ENCODE results near the gene FMN1.
"Not testable (repeated sequence)": the region's sequence is repeated elsewhere in the genome, so short reads cannot be mapped to it uniquely, and the experiment has no call there.

FMN1 gene

DNA sequence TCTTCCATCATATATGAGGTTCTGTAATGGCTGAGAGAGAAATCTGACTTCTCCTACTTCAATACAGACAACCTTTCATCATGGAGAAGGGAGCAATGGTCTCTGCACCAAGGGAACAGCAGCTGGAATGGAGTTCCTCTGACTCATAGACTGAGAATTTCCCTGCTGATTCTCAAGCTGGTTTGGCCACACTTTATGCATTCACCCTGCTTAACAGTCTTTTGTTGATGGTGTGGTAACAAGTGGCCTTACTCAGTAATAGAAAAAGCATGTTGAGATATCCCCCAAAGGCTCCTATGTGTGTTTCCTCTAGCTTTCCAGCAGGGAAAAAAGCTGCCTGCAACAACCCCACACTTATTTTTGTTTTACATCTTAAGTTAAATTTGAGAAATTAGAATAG, 338.6 kb downstream of the FMN1 start:
- Mint-ChIP-seq H3K27me3 (no peaks in the 10 kb centered on the region), H3K9me3 (no peaks in the 10 kb centered on the region), H3K4me1 (no peaks in the 10 kb centered on the region), H3K4me3 (no peak overlapping the region), H3K27ac (no peak overlapping the region), H3K36me3 (no peaks in the 10 kb centered on the region)

DNA sequence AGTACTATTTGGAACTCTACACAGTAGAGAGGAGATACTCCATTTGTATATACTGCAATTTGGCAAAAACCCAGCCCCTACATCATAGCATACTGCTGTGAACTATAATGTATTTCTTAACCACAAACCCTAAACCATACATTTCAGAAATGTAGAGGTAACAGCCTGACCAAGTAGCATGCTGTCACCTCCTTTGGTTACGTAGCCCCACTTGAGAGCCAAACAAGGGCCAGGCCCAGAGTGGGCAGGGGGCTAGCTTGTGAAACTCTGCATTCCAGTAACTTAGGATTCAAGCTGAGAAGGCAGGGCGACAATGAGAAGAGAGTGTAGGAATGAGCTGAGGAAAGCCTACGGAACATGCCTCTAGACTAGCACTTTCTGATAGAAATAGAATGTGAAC, 340.9 kb downstream of the FMN1 start:
- H3K36me3 Mint-ChIP-seq, result no peaks in the 10 kb centered on the region
- H3K4me1 Mint-ChIP-seq, result no peaks in the 10 kb centered on the region
- H3K27ac Mint-ChIP-seq, result no peak overlapping the region
- H3K4me3 Mint-ChIP-seq, result no peak overlapping the region
- H3K9me3 Mint-ChIP-seq, result no peaks in the 10 kb centered on the region
- no peaks in the 10 kb centered on the region for H3K27me3 Mint-ChIP-seq

DNA sequence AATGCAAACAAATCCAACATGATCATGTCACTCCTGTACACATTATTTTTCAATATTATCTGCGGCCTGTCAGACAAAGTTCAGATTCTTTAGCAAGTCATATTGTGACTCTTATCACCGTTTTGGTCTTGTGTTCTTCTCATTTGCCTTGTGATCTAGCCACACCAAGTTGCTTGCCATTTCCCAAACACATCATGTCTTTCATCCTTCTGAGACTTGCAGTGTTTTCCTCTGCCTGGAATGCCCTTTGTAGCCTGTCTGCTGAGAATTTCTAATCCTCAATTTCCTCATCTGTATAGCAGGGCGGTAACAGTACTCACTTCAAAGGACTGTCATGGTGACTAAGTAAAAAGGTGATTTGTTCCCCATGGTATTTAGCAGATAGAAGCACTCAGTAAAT, 341.7 kb downstream of the FMN1 start:
- Mint-ChIP-seq H3K9me3 (no peaks in the 10 kb centered on the region), H3K4me3 (no peak overlapping the region), H3K36me3 (no peaks in the 10 kb centered on the region), H3K4me1 (no peaks in the 10 kb centered on the region), H3K27ac (no peak overlapping the region), H3K27me3 (no peaks in the 10 kb centered on the region)

DNA sequence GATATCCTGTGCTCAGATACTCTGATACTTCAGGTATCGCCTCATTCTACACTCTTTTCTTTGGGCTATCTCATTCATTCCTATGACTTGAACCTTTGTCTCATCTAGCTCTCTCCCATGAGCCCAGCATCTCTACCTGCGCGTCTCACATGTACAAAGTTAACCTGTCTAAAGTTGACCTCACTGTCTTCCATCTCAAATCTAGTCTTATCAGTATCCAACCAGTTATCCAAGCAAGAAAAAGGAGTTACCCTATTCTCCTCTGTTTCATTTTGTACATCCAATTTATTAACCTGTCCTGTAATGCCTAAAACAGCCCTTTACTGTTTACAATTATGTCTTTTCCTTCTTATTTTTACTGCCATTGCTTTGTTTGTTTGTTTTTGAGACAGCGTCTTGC, 342.5 kb downstream of the FMN1 start:
- Mint-ChIP-seq H3K27me3 (no peaks in the 10 kb centered on the region), H3K4me1 (no peaks in the 10 kb centered on the region), H3K9me3 (no peaks in the 10 kb centered on the region), H3K36me3 (no peaks in the 10 kb centered on the region), H3K4me3 (no peak overlapping the region), H3K27ac (no peak overlapping the region)

DNA sequence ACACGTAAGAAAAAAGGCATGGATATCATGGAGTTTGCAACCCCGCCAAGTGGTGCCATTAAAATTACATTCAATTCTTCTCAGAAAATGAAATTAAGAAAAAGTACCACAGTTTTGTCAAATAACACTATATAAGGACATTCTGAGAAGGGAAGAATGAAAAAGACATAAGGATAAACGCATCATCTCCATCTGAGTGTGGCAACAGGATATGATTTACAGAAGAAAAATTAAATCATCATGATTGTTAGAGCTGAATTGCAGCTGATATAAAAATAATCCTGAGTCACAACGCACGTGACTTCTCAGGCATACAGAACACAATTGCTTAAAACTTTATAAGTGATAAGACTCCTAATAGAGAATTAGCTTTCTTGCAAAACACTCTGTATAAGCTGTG, 342.9 kb downstream of the FMN1 start:
- H3K9me3 Mint-ChIP-seq, result no peaks in the 10 kb centered on the region
- H3K36me3 Mint-ChIP-seq, result no peaks in the 10 kb centered on the region
- H3K27me3 Mint-ChIP-seq, result no peaks in the 10 kb centered on the region
- H3K4me1 Mint-ChIP-seq, result no peaks in the 10 kb centered on the region
- H3K4me3 Mint-ChIP-seq, result no peak overlapping the region
- no peak overlapping the region for H3K27ac Mint-ChIP-seq

DNA sequence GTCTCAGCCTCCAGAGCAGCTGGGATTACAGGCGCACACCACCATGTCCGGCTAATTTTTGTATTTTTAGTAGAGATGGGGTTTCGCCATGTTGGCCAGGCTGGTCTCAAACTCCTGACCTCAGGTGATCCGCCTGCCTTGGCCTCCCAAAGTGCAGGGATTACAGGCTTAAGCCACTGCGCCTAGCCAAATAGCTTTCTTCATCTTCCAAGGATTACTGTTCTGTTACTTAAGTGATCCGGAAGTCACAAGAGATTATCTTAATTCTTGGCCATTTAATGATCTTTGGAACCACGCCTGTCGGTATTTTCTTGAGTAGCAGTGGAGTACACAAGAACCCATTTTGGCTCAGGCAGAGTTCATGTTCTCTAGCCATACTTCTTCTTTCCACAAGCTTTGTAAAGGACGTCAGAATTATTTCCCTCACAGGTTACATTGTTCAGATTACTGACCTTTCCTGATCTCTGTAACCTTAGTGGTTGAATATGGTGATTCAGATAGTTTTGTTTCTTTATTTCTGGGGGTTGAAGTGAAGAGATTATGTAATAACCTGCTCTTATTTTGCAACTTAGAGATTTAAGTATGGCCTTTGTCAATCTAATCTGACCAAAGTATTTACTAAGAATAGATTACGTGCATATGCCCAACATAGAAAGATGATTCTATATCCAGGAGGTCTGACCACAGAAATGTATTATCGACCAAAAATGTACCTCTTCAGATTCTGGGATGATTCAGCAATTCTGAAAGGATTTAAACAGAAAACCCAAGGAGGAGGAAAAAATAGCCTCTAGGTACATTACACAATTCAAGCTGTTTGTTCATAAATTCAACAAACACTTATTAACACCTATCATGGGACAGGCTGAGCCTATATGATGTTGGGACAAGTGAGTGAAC, 344.5 kb downstream of the FMN1 start:
- no peaks in the 10 kb centered on the region for H3K27me3 Mint-ChIP-seq
- H3K27ac Mint-ChIP-seq, result no peak overlapping the region
- H3K9me3 Mint-ChIP-seq, result no peaks in the 10 kb centered on the region
- H3K4me3 Mint-ChIP-seq, result no peak overlapping the region
- H3K36me3 Mint-ChIP-seq, result no peaks in the 10 kb centered on the region
- H3K4me1 Mint-ChIP-seq, result no peaks in the 10 kb centered on the region

DNA sequence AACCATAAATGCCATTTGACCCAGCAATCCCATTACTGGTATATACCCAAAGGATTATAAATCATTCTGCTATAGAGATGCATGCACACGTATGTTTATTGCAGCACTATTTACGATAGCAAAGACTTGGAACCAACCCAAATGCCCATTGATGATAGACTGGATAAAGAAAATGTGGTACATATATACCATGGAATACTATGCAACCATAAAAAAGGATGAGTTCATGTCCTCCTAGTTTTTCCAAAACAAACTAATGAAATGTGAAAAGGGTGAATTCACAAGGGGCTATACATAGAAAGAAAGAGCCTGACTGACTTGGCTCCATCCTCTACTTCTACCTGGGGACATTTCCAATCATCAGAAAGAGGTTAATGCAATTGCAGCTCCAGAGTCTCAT, 347.8 kb downstream of the FMN1 start:
- H3K4me3 Mint-ChIP-seq, H3K9me3 Mint-ChIP-seq, H3K36me3 Mint-ChIP-seq, H3K27me3 Mint-ChIP-seq, H3K4me1 Mint-ChIP-seq, H3K27ac Mint-ChIP-seq: not testable (repeated sequence)

DNA sequence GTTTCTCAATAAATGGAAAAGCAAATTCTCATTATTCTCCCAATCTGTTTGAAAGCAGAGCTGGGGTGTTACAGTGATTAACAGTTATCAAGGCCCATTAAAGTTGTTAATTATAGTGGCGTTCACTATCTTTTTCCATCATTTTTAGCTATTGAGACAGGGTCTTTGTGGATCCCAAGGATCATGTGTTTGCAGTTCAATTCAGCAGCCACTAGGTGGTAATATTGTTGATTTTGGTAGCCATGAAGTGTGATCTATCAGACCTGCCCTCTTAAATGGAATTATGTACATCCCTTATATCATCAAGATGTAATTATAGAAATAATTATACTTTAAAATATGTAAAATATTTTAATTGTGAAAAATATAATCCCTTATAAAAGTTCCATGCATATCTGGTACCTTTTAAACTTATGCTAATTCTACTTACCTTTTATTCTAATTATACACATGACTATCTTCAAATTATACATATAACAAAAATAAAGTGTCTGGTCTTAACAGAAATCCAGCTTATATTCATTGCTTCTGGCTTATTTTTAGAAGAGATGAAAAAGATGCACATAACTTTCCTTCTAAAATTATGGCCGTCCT, 350.3 kb downstream of the FMN1 start:
- peaks cover 5% of the 10 kb centered on the region for H3K27me3 Mint-ChIP-seq
- no peaks in the 10 kb centered on the region for H3K36me3 Mint-ChIP-seq
- H3K9me3 Mint-ChIP-seq, result no peaks in the 10 kb centered on the region
- H3K27ac Mint-ChIP-seq, result no peak overlapping the region
- no peak overlapping the region for H3K4me3 Mint-ChIP-seq
- H3K4me1 Mint-ChIP-seq, result no peaks in the 10 kb centered on the region

DNA sequence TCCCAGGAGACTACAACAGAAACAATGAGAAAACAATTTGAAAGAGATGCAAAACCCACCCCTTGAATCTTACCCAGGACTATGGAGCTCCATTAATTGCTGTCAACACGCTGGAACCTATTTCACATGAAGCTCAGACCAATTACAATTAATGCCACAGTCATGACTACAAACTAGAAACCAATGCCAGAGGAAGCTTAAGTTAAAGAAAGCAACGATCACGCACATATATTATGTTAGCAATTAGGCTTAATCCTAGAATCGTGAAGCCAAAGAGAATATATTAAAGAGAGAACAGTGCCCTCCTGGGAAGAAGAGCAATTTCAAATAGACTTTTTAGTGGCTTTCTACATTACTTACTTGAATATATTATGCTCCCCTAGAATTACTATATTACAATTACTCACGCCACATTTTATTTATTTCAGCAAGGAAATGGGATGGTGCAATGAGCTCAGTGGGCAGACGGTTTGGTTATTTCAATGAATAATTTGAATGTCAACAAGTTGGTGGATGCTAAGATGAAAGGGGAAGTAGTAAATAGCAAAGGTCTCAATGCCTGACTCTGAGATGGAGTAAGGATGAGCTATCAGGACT, 351.2 kb downstream of the FMN1 start:
- H3K27me3 Mint-ChIP-seq, result peaks cover 5% of the 10 kb centered on the region
- no peaks in the 10 kb centered on the region for H3K36me3 Mint-ChIP-seq
- no peaks in the 10 kb centered on the region for H3K9me3 Mint-ChIP-seq
- H3K4me1 Mint-ChIP-seq, result no peaks in the 10 kb centered on the region
- no peak overlapping the region for H3K27ac Mint-ChIP-seq
- H3K4me3 Mint-ChIP-seq, result no peak overlapping the region

DNA sequence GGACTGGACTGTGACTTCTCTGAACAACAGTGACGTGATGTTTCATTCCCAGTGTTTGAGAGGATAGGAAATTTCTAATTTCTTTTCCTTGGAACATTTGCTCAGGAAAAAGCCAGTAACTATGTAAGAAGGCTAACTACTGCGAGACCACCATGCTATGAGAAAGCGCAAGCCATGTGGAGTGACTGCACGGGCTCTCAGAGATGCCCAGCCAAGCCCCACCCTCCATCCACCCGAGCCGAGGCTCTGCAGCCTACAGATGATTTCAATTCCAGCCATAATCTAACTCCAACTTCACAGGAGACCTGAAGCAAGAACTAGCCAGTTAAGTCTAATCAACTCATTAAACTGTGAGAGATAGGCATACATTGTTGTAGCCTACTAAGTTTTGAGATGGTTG, 352.4 kb downstream of the FMN1 start:
- no peaks in the 10 kb centered on the region for H3K36me3 Mint-ChIP-seq
- H3K4me1 Mint-ChIP-seq, result no peaks in the 10 kb centered on the region
- H3K4me3 Mint-ChIP-seq, result no peak overlapping the region
- H3K27me3 Mint-ChIP-seq, result peaks cover 7% of the 10 kb centered on the region
- H3K27ac Mint-ChIP-seq, result no peak overlapping the region
- no peaks in the 10 kb centered on the region for H3K9me3 Mint-ChIP-seq

DNA sequence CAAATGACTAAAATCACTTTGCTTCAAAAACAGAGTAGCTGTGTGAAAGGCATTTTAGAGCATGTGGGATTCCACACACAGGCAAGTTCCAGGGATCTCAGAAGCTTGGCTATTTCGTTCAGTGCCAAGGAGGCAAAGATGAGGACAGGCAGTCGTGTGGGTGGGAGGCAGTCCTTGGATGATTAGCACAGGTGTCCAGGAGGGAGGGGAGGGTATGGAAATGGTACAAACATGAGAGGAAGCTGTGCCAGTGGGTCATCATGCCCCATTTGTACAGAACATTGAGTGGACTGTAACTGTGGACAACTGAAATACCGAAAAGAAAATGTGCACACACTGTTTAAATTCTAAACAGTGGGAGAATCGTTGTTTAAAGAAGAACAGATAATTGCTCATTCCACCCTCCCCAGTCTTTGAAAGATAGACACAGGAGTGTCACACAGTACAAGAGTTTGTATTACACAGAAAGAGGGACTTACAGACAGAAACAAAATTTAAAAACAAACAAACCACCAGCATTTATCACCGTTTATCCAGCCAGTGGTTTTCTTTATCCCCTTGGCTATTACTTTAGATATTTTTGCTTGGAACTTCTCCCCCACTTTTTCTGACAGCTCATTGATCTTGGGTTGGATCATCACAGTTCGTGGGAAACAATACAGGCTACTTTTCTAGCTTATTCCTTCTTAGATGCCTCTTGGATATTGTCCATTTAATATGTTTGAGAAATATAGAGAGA, 353.8 kb downstream of the FMN1 start:
- Mint-ChIP-seq H3K36me3 (no peaks in the 10 kb centered on the region), H3K4me1 (no peaks in the 10 kb centered on the region), H3K27ac (no peak overlapping the region), H3K4me3 (no peak overlapping the region), H3K27me3 (peaks cover 9% of the 10 kb centered on the region), H3K9me3 (no peaks in the 10 kb centered on the region)

DNA sequence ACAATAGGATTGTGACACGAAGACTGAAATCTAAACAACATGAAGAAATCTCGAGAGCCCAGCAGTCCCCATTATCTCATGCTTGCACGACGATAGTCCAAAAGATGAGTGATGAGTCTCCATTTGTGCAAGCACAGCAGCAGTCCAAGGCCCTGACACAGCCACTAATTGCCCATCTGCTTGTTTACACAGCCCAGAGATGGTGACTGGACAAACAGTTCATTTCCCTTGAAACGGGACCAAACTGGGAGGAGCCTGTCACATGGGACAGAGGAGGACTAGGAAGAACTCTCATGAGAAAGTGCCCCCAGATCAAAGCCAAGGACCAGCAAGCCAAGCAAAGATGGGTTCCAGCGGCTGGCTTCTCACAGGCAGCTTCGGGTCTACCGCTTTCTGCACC, 355.7 kb downstream of the FMN1 start:
- Mint-ChIP-seq H3K4me3 (no peak overlapping the region), H3K36me3 (no peaks in the 10 kb centered on the region), H3K27me3 (peaks cover 10% of the 10 kb centered on the region), H3K27ac (no peak overlapping the region), H3K4me1 (no peaks in the 10 kb centered on the region), H3K9me3 (no peaks in the 10 kb centered on the region)

DNA sequence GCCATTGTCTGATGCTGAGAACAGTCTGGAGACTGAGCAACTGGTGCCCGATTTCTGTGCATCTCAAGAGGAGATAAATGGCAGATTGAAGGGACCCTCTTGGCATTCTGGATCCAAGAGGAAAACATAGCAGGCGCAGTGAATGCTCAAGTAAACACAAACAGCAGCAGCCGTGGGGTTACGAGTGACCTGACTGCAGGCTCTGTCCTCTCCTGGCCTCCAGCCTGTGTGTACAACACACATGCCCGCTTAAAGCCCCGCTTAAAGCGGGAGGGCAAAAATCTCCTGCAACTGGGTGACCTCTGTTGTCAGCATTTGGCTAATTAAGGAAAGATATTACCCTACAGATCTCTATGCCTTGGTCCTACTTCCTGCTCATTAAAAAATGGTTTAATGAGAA, 356.2 kb downstream of the FMN1 start:
- Mint-ChIP-seq H3K4me1 (no peaks in the 10 kb centered on the region), H3K27me3 (peaks cover 10% of the 10 kb centered on the region), H3K4me3 (no peak overlapping the region), H3K27ac (no peak overlapping the region), H3K9me3 (no peaks in the 10 kb centered on the region), H3K36me3 (no peaks in the 10 kb centered on the region)

DNA sequence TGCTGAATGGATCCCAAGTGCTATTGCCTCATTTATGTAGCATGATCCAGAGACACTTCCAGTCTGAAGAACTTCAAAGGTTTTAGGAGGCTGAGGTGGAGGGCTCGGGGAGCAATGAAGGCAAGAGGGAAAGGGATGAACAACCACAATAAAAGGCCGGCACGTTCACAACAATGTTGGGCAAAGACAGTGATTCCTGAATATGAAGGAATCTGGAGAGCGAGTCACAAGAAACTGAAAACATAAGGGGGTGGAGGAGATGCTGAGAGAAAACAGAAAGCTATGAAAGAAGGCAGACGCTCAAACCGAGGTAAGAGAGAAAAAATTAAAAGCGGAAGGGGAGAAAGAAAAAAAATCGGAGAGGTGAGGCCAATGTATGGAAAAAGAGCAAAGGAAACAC, 356.6 kb downstream of the FMN1 start:
- Mint-ChIP-seq H3K9me3 (no peaks in the 10 kb centered on the region), H3K4me1 (no peaks in the 10 kb centered on the region), H3K27ac (no peak overlapping the region), H3K36me3 (no peaks in the 10 kb centered on the region), H3K4me3 (no peak overlapping the region), H3K27me3 (peaks cover 13% of the 10 kb centered on the region)

DNA sequence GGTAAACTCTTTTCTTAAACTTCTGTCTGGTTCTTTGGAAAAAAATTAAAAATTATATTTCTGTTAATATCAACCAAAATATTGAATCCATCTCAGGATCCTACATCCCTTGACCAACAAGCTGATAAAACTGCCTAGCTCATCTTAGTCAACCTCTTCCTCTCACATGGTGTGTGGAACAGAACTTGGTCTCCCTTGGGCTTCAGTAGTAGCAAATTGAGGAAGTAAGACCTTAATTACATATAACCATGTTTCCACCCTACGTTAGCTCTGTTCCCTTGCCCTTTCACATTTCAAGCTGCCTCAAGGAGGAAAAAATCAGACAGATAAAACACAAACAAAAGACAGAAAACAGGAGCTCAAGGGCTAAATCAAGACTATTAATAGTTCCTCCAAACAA, 360.4 kb downstream of the FMN1 start:
- H3K27me3 Mint-ChIP-seq, result peaks cover 14% of the 10 kb centered on the region
- H3K27ac Mint-ChIP-seq, result no peak overlapping the region
- no peaks in the 10 kb centered on the region for H3K4me1 Mint-ChIP-seq
- no peak overlapping the region for H3K4me3 Mint-ChIP-seq
- H3K36me3 Mint-ChIP-seq, result no peaks in the 10 kb centered on the region
- no peaks in the 10 kb centered on the region for H3K9me3 Mint-ChIP-seq

DNA sequence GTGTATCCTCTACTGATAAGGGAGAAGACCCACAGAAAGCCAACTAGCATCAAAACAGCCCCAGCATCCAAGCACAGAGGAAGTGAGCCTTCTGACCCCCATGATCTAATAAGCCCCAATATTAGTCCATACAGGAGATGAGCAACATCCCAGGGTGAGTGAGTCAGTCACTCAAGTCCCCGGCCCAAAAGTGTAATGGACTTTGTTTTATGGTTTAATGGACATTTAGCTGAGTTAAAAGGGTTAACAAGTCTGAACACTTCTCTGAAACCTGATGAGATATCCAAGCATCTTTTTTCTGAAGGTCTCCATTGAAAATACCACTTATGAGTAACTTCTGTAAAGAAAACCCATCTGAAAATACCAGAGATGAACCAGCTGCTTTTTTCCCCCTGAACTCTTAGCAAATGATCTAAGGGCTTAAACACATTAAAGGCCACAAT, 361.1 kb downstream of the FMN1 start:
- Mint-ChIP-seq H3K36me3 (no peaks in the 10 kb centered on the region), H3K9me3 (no peaks in the 10 kb centered on the region), H3K4me1 (no peaks in the 10 kb centered on the region), H3K27ac (no peak overlapping the region), H3K4me3 (no peak overlapping the region), H3K27me3 (peaks cover 14% of the 10 kb centered on the region)
